ENCODE results near the gene IFITM10. TPM values are rescaled to one million over a fixed set of nuclear protein-coding genes. Genes with fewer than 3 reads are reported as not detected.

Gene IFITM10
- total RNA-seq, 1 experiment from 2014 or later, result 0.59 TPM

- Histone ChIP-seq H4K5ac (ENCODE audit: insufficient read length, low read depth, low read length) (no peak overlapping the region), H3K4me1 (ENCODE audit: insufficient read depth, low read length) (no peaks in the 10 kb centered on the region), H2BK20ac (ENCODE audit: low read depth, low read length, poor library complexity, severe bottlenecking) (no peak overlapping the region), H2AFZ (ENCODE audit: low read length) (no peak overlapping the region), H4K8ac (replicated peaks; ENCODE audit: insufficient read length, low read depth, low read length) (no peak overlapping the region), H3K18ac (ENCODE audit: insufficient read length, low read depth, low read length) (no peak overlapping the region), H2BK120ac (ENCODE audit: low read depth, low read length, poor library complexity, severe bottlenecking) (no peak overlapping the region), H3K79me2 (ENCODE audit: insufficient read depth, low read length) (no peaks in the 10 kb centered on the region), H3K9me3 (ENCODE audit: control insufficient read depth, low read depth, low read length) (no peaks in the 10 kb centered on the region), H2BK12ac (ENCODE audit: insufficient read length, low read depth, low read length) (no peak overlapping the region), H3K9ac (ENCODE audit: extremely low read depth, insufficient read length, low read length) (no peak overlapping the region), H3K23ac (ENCODE audit: insufficient read length, low read depth, low read length) (no peak overlapping the region), H3K56ac (ENCODE audit: insufficient read length, low read depth, low read length) (no peak overlapping the region), H4K91ac (ENCODE audit: insufficient read length, low read depth, low read length) (no peak overlapping the region), H3K27me3 (ENCODE audit: insufficient read depth, low read length) (no peaks in the 10 kb centered on the region; the same call in 1 of the 2 replicates), H3T11ph (ENCODE audit: low read length) (no peak overlapping the region), H3K4ac (ENCODE audit: low read depth, low read length) (no peak overlapping the region), H3K23me2 (ENCODE audit: insufficient read length, low read depth, low read length, poor library complexity, severe bottlenecking) (no peaks in the 10 kb centered on the region), H2BK15ac (ENCODE audit: low read depth, low read length) (no peak overlapping the region), H2AK5ac (ENCODE audit: insufficient read length, low read length) (no peak overlapping the region), H3K14ac (ENCODE audit: insufficient read depth, low read length) (no peak overlapping the region), H3K27ac (ENCODE audit: insufficient read length, low read depth, low read length) (no peak overlapping the region), H3K79me1 (ENCODE audit: insufficient read depth, low read depth, low read length, poor library complexity, severe bottlenecking) (no peaks in the 10 kb centered on the region), H4K20me1 (ENCODE audit: control insufficient read depth, insufficient read depth, insufficient read length) (peaks cover 14% of the 10 kb centered on the region), H2BK5ac (ENCODE audit: insufficient read length, low read length) (no peak overlapping the region), H3K4me2 (ENCODE audit: insufficient read depth, insufficient read length, low read length) (no peak overlapping the region)
- Mint-ChIP-seq H3K9me3 (peaks cover 4 to 10% of the 10 kb centered on the region in 2 experiments), H3K36me3 (ENCODE audit: insufficient read depth in 1 of 3, low read depth in 3 of 3) (peaks cover 0 to 4% (median 0%) of the 10 kb centered on the region in 3 experiments; a peak in 2 of 7 replicates), H3K27me3 (ENCODE audit: low read depth) (peaks cover 32% of the 10 kb centered on the region), H3K4me1 (no peaks in the 10 kb centered on the region), H3K27ac (no peak overlapping the region), H3K4me3 (no peak overlapping the region)
- no peak for TF ChIP-seq CTCF (conservative IDR thresholded peaks at IDR 0.05)
- no peak for DNase-seq
- WGBS (ENCODE audit: extremely low coverage, insufficient read length, low lambda C conversion rate), result 100% methylated on average over 1 of the region's 4 CpGs
Measured at GRCh38 chr11:1742371-1742770, 8.0 kb downstream of the IFITM10 start.

Data from H9 (cell line).